ENCODE data around the gene PTPN20.

PTPN20 gene

GRCh38 chr10:47030191-47030703 is 119.0 kb downstream of the PTPN20 start:
- no peak overlapping the region for H3K4me3 Mint-ChIP-seq
- no peak overlapping the region for H3K27ac Mint-ChIP-seq
- H3K9me3 Mint-ChIP-seq: no peaks in the 10 kb centered on the region
- H3K36me3 Mint-ChIP-seq (ENCODE audit: low read depth): no peaks in the 10 kb centered on the region
- peaks cover 2% of the 10 kb centered on the region for H3K27me3 Mint-ChIP-seq (ENCODE audit: low read depth)
- H3K4me1 Mint-ChIP-seq (ENCODE audit: low read depth): no peaks in the 10 kb centered on the region
- no peak for DNase-seq (ENCODE audit: low spot score)

GRCh38 chr10:47031211-47031900 is 120.1 kb downstream of the PTPN20 start:
- no peaks in the 10 kb centered on the region for H3K4me1 Mint-ChIP-seq (ENCODE audit: low read depth)
- no peaks in the 10 kb centered on the region for H3K9me3 Mint-ChIP-seq
- H3K27me3 Mint-ChIP-seq (ENCODE audit: low read depth): peaks cover 2% of the 10 kb centered on the region
- H3K4me3 Mint-ChIP-seq: no peak overlapping the region
- DNase-seq (ENCODE audit: low spot score): no peak
- H3K36me3 Mint-ChIP-seq (ENCODE audit: low read depth): no peaks in the 10 kb centered on the region
- no peak overlapping the region for H3K27ac Mint-ChIP-seq

- H3K9me3 Mint-ChIP-seq: no peaks in the 10 kb centered on the region
- DNase-seq (ENCODE audit: low spot score): no peak
Observed at GRCh38 chr10:47031901-47032465, 120.8 kb downstream of the PTPN20 start.

GRCh38 chr10:47033081-47033480 is 121.9 kb downstream of the PTPN20 start:
- Mint-ChIP-seq H3K27ac (no peak overlapping the region), H3K27me3 (ENCODE audit: low read depth) (peaks cover 2% of the 10 kb centered on the region), H3K4me3 (no peak overlapping the region), H3K36me3 (ENCODE audit: low read depth) (no peaks in the 10 kb centered on the region), H3K4me1 (ENCODE audit: low read depth) (no peaks in the 10 kb centered on the region), H3K9me3 (no peaks in the 10 kb centered on the region)
- no peak for DNase-seq (ENCODE audit: low spot score)

More at GRCh38 chr10:47031901-47032465, 120.8 kb downstream of the PTPN20 start:
- Mint-ChIP-seq H3K27ac (no peak overlapping the region), H3K4me1 (ENCODE audit: low read depth) (no peaks in the 10 kb centered on the region), H3K27me3 (ENCODE audit: low read depth) (peaks cover 2% of the 10 kb centered on the region), H3K36me3 (ENCODE audit: low read depth) (no peaks in the 10 kb centered on the region), H3K4me3 (no peak overlapping the region)

- no peaks in the 10 kb centered on the region for H3K36me3 Mint-ChIP-seq (ENCODE audit: low read depth)
Observed at GRCh38 chr10:47033541-47034270, 122.5 kb downstream of the PTPN20 start.

GRCh38 chr10:47034441-47035051 is 123.3 kb downstream of the PTPN20 start:
- H3K4me3 Mint-ChIP-seq: no peak overlapping the region
- H3K27ac Mint-ChIP-seq: no peak overlapping the region
- no peaks in the 10 kb centered on the region for H3K9me3 Mint-ChIP-seq
- DNase-seq (ENCODE audit: low spot score): no peak
- no peaks in the 10 kb centered on the region for H3K36me3 Mint-ChIP-seq (ENCODE audit: low read depth)
- peaks cover 2% of the 10 kb centered on the region for H3K27me3 Mint-ChIP-seq (ENCODE audit: low read depth)
- H3K4me1 Mint-ChIP-seq (ENCODE audit: low read depth): no peaks in the 10 kb centered on the region

More at GRCh38 chr10:47033541-47034270, 122.5 kb downstream of the PTPN20 start:
- no peak for DNase-seq (ENCODE audit: low spot score)
- Mint-ChIP-seq H3K4me1 (ENCODE audit: low read depth) (no peaks in the 10 kb centered on the region), H3K9me3 (no peaks in the 10 kb centered on the region), H3K27ac (no peak overlapping the region), H3K4me3 (no peak overlapping the region), H3K27me3 (ENCODE audit: low read depth) (peaks cover 2% of the 10 kb centered on the region)

- H3K4me3 Mint-ChIP-seq: no peak overlapping the region
- H3K36me3 Mint-ChIP-seq (ENCODE audit: low read depth): no peaks in the 10 kb centered on the region
- DNase-seq (ENCODE audit: low spot score): no peak
- no peaks in the 10 kb centered on the region for H3K4me1 Mint-ChIP-seq (ENCODE audit: low read depth)
- H3K9me3 Mint-ChIP-seq: no peaks in the 10 kb centered on the region
- no peak overlapping the region for H3K27ac Mint-ChIP-seq
- H3K27me3 Mint-ChIP-seq (ENCODE audit: low read depth): peaks cover 2% of the 10 kb centered on the region
Observed at GRCh38 chr10:47035171-47035818, 124.1 kb downstream of the PTPN20 start.

- H3K27me3 Mint-ChIP-seq (ENCODE audit: low read depth): peaks cover 5% of the 10 kb centered on the region
Observed at GRCh38 chr10:47035819-47036337, 124.7 kb downstream of the PTPN20 start.

GRCh38 chr10:47036771-47037170 is 125.5 kb downstream of the PTPN20 start:
- Mint-ChIP-seq H3K36me3 (ENCODE audit: low read depth) (no peaks in the 10 kb centered on the region), H3K27me3 (ENCODE audit: low read depth) (peaks cover 5% of the 10 kb centered on the region), H3K4me1 (ENCODE audit: low read depth) (no peaks in the 10 kb centered on the region), H3K4me3 (no peak overlapping the region), H3K9me3 (no peaks in the 10 kb centered on the region), H3K27ac (no peak overlapping the region)
- no peak for DNase-seq (ENCODE audit: low spot score)

More at GRCh38 chr10:47035819-47036337, 124.7 kb downstream of the PTPN20 start:
- no peak for DNase-seq (ENCODE audit: low spot score)
- no peak overlapping the region for H3K27ac Mint-ChIP-seq
- no peaks in the 10 kb centered on the region for H3K36me3 Mint-ChIP-seq (ENCODE audit: low read depth)
- H3K9me3 Mint-ChIP-seq: no peaks in the 10 kb centered on the region
- no peaks in the 10 kb centered on the region for H3K4me1 Mint-ChIP-seq (ENCODE audit: low read depth)
- no peak overlapping the region for H3K4me3 Mint-ChIP-seq

- Mint-ChIP-seq H3K27me3 (ENCODE audit: low read depth) (peaks cover 5% of the 10 kb centered on the region), H3K27ac (no peak overlapping the region), H3K4me1 (ENCODE audit: low read depth) (no peaks in the 10 kb centered on the region), H3K36me3 (ENCODE audit: low read depth) (no peaks in the 10 kb centered on the region), H3K9me3 (no peaks in the 10 kb centered on the region), H3K4me3 (no peak overlapping the region)
- no peak for DNase-seq (ENCODE audit: low spot score)
Observed at GRCh38 chr10:47037654-47038425, 126.6 kb downstream of the PTPN20 start.

GRCh38 chr10:47038881-47039561 is 127.8 kb downstream of the PTPN20 start:
- Mint-ChIP-seq H3K4me1 (ENCODE audit: low read depth) (no peaks in the 10 kb centered on the region), H3K4me3 (no peak overlapping the region), H3K27me3 (ENCODE audit: low read depth) (peaks cover 3% of the 10 kb centered on the region), H3K9me3 (no peaks in the 10 kb centered on the region), H3K36me3 (ENCODE audit: low read depth) (no peaks in the 10 kb centered on the region), H3K27ac (no peak overlapping the region)
- no peak for DNase-seq (ENCODE audit: low spot score)

- H3K27me3 Mint-ChIP-seq (ENCODE audit: low read depth): peaks cover 3% of the 10 kb centered on the region
- H3K4me1 Mint-ChIP-seq (ENCODE audit: low read depth): no peaks in the 10 kb centered on the region
- H3K36me3 Mint-ChIP-seq (ENCODE audit: low read depth): no peaks in the 10 kb centered on the region
- no peak overlapping the region for H3K4me3 Mint-ChIP-seq
- H3K27ac Mint-ChIP-seq: no peak overlapping the region
- DNase-seq (ENCODE audit: low spot score): no peak
- no peaks in the 10 kb centered on the region for H3K9me3 Mint-ChIP-seq
Observed at GRCh38 chr10:47039562-47039913, 128.3 kb downstream of the PTPN20 start.

All from T-helper 2 cell treated with Interferon-gamma antibody and Interleukin-4, amounts not matched to agents 5 μg/mL and 100 μg/mL, for 36 hours (primary cell).